CD4-positive, alpha-beta T cell treated with Interferon gamma for 1 hour (primary cell): ENCODE results near the gene UBXN2A.
"Not testable (repeated sequence)": the region's sequence is repeated elsewhere in the genome, so short reads cannot be mapped to it uniquely, and the experiment has no call there.

Experiments
- DNase-seq: peaks from one replicate; pipeline ENCODE4 v3.0.0-alpha.2; 2020

UBXN2A gene

DNA sequence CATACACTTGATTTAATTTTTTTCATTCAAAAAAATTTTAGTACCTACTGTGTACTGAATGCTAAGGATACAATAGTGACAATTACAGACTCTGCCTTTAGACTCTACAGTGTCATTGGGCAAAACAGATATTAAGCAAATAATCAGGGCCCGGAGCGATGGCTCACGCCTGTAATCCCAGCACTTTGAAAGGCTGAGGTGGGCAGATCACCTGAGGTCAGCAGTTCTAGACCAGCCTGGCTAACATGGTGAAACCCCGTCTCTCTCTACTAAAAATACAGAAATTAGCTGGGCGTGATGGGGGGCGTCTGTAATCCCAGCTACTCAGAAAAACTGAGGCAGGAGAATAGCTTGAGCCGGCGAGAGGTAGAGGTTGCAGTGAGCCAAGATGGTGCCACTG, 1.4 kb downstream of the UBXN2A start:
- DNase-seq, result no peak

DNA sequence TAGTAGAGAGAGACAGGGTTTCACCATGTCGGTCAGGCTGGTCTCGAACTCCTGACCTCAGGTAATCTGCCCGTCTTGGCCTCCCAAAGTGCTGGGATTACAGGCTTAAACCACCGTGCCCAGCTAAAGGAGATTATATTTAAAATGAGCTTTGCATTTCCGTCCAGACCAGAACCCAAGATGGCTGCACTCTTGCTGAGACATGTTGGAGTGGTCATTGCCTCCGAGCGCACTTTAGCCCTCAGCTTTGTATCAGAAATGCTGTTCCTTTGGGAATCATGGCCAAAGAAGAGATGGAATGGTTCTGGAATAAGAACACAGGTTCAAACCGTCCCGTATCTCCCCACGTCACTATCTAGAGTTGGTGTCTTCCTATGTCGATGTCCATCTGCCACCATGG, 3.4 kb downstream of the UBXN2A start:
- no peak for DNase-seq

DNA sequence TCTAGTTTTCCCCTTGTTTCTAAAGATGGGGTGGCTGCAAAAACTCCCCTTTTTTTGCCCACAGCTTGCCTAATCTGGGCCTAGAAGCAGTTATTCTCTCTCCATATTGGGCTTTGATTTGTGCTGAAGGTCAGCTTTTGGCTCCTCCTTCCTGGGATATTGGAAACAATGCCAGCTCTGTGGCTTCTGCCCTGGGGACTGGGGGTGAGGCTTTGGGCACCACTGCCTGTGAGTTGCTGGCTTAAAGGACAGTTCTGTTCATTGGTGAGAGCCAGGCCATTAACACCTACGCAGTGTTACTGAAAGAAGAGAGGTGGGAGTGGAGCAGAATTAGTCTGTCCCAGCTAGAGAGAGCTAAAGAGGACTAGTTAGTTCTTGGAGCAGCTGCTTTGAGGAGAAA, 4.3 kb downstream of the UBXN2A start:
- no peak for DNase-seq

DNA sequence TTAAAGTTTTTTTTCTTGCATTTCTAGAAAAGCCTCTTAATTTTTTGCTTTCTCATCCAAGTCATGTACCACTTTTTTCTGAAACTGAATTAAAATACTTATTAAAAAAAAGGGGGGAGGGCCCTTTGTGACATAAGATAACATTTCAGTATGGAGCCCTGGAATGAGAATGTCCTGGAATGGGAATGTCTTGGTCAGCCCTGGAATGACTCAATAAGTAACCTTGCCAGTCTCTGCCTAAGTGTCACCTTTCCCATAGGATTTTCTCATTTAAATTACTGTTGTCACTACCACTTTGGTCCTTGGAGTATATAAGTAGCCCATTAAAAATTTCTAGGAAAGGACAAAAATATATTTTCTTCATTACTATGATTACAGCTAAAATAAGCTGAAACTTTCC, 4.7 kb downstream of the UBXN2A start:
- DNase-seq, result no peak

DNA sequence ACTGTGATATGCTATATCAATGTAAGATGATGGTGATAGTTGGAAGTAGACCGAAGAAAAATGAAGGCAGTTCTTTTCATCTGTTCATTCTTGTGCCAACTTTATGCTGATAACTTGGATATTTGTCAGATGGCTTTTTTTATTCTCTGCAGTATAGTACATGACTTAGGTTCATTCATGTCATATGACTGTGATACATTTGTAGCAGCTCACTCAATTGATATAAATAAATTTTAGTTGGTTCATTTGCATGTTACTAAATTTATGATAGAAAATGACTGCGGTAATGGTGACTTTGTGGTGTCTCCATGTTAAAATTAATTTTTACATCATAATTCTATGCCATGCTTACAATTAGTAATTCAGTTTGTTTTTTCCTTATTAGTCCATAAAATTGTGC, 7.1 kb downstream of the UBXN2A start:
- no peak for DNase-seq

GRCh38 chr2:23952558-23952957, 12.3 kb downstream of the UBXN2A start:
- DNase-seq, result not testable (repeated sequence)

- no peak for DNase-seq
These were observed 13.4 kb downstream of the UBXN2A start for GRCh38 chr2:23953625-23954024.

DNA sequence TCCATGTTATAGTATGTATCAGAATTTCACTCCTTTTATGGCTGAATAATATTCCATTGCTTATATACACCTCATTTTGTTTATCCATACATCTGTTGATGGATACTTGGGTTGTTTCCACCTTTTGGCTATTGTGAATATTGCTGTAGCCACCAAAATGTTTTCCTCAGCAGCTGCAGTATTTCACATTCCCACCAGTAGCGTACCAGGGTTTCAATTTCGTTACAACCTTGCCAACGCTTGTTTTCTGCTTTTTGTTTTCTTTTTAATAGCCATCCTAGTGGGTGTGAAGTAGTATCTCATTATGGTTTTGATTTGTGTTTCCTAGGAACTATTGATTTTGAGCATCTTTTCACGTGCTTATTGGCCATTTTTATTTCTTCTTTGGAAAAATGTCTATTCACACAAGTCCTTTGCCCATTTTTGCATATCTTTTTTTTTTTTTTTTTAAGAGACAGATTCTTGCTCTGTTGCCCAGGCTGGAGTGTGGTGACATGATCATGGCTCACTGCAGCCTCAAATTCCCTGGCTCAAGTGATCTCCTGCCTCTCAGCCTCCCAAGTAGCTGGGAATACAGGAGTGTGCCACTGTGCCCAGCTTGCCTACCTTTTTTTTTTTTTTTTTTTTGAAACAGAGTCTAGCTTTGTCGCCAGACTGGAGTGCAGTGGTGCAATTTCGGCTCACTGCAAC, 14.2 kb downstream of the UBXN2A start:
- DNase-seq, result no peak

- no peak for DNase-seq
These were observed 27.6 kb downstream of the UBXN2A start for GRCh38 chr2:23967846-23968245.

- no peak for DNase-seq
These were observed 36.6 kb downstream of the UBXN2A start for GRCh38 chr2:23976883-23977282.

GRCh38 chr2:23988371-23988770, 48.1 kb downstream of the UBXN2A start:
- DNase-seq, result no peak

- DNase-seq, result no peak
These were observed 52.7 kb downstream of the UBXN2A start for GRCh38 chr2:23992931-23993330.

DNA sequence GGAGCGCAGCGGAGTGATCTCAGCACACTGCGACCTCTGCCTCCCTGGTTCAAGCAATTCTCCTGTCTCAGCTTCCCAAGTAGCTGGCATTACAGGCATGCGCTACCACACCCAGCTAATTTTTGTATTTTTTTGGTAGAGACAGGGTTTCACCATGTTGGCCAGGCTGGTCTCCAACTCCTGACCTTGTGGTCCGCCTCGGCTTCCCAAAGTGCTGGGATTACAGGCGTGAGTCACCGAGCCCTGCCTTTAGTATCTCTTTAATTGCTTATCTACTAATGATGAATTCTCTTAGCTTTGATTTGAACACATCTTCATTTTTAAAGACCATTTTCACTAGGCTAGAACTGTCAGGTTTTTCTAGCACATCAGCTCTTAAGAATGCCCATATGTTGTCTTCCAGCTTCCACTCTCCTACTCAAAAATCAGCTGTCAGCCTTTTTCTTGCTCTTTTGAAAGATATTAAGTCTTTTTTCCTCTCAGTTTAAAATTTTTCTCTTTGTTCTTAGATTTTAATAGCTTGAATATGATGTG, 53.5 kb downstream of the UBXN2A start:
- no peak for DNase-seq

DNA sequence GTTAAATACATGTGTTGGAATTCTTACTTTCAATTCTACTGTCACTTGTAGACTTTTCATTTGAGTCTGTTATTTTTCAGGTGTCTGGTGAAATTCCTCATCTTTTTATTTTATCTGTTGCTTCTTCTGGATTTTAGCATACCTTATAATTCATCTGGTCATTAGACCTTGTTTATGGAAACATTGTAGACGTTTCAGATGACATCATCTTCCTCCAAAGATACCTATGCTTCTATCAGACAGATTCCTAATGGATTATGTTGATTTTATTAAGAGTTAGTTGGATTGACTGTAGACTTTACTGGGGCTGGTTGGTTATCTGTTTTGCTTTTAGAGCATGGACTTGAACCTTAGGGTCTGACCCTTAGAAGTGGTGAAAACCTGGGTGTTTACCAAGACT, 54.3 kb downstream of the UBXN2A start:
- DNase-seq, result no peak

DNA sequence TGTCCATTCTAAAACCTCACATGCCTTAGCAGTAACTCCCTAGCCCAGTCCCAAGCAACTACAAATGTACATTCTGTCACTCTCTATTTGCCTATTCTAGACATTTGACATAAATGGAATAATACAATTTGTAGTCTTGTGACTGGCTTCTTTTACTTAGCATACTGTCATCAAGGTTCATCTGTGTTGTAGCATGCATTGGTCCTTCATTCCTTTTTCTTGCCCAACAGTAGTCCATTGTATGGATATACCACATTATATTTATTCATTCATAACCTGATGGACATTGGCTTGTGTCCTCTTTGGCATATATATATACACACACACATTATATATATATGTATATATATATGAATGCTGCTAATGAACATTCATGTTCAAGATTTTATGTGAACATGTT, 67.4 kb downstream of the UBXN2A start:
- no peak for DNase-seq

GRCh38 chr2:24008672-24009366, 68.6 kb downstream of the UBXN2A start:
- no peak for DNase-seq

- DNase-seq, result no peak
These were observed 69.1 kb downstream of the UBXN2A start for GRCh38 chr2:24009367-24009679.

- DNase-seq, result no peak
These were observed 69.6 kb downstream of the UBXN2A start, which contains the start of gene MFSD2B for GRCh38 chr2:24009680-24010476. Gene MFSD2B (plus strand): TSS chr2:24010085. CDS start chr2:24010097, 12 bp downstream.

DNA sequence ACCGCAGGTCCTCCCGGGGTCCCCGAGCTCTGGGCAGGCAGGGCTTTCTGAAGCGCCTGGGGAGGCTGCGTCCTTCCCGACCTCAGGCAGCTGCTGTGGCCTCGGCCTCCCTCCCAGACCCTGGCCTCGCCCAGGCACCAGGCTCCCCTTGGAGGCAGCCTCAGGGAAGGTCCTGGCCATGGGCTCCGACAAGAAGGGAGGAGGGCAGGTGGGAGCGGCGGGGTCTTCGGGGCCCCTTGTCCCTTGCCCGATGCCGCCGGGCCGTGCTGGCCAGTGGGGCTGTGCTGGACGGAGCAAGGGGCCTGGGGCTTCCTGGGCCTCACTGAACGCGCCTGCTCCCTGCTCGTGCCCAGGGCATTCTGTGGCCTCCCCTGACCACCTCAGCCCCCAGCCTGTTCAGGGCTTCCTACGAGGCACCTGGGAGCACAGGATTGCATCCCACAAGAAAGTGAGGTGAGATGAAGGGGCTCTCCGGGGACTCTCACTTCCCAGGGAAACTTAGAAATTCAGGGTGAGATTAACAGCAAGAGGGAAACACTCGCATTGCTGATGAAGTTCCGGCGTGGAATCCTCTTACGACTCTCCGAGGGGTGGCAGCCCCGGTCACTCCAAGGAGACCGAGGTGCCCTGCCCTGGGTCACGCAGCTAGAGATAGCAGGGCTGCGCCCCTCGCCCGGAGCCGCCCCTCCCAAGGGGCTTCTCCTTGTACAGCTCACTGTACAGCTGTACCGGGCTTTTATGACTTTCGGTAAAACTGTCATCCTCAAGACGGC, 70.4 kb downstream of the UBXN2A start:
- no peak for DNase-seq

GRCh38 chr2:24011250-24012104, 71.2 kb downstream of the UBXN2A start:
- no peak for DNase-seq

DNA sequence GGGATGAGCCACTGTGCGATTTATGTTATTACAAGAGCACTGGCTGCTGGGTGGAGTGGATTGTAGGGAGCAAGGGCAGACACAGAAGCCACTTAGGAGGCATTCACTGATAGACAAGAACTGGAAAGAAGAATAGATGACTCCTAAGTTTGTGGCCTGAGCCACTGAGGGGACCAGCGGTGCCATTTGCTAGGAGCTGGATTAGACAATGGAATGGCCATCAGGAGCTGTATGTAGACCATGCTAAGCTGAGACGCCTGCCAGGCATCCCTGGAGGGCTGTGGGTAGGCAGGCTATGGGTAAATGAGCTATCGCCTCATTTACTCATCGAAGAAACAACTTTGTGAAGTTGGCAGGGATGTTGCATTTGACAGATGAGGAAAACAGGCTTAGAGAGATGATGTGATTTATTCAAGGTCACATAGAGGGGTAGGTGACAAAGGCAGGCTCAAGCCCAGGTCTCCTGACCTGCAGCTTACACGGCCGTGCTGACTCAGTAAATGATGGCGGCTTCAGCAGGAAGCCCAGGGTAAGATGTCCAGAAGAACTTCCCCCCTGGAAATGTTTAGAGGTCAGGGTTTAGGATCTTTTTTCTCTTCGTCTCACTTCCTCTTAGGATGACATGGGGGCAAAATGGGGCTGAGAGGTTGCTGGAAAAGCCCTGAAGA, 72.4 kb downstream of the UBXN2A start:
- DNase-seq, result no peak
